Left forelimb (tissue), 1 donor: ENCODE data around the gene HMCN2.

Source experiments
- DNase-seq: peaks from one replicate; pipeline ENCODE4 v3.0.0-alpha.2; 2018; ENCODE audit warnings: low spot score

HMCN2 gene

DNA sequence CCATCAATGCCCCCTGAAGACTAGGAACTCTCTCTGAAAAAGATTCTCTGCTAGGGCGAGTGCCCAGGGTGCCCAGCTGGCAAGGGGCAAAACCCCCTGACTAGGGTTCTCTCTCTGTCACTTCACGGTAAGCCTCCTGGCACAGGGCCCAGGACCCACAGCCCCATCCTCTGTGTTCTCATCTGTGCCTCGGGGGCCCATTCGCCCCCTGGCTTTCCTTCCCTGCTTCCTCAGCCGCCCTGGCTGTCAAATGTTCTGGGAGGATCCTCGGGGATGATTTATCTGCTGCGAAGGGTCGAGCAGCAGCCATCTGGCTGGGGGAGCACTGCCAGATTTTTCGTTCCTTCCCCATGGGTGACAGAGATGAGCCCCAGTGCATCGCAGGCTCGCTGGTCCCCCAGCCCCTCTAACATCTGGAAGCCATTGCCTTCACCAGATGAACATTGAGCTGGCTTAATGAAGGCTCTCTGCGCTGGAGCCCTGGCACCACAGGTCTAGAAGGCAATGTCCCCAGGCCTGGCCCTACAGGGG, 24.2 kb downstream of the HMCN2 start:
- no peak for DNase-seq

DNA sequence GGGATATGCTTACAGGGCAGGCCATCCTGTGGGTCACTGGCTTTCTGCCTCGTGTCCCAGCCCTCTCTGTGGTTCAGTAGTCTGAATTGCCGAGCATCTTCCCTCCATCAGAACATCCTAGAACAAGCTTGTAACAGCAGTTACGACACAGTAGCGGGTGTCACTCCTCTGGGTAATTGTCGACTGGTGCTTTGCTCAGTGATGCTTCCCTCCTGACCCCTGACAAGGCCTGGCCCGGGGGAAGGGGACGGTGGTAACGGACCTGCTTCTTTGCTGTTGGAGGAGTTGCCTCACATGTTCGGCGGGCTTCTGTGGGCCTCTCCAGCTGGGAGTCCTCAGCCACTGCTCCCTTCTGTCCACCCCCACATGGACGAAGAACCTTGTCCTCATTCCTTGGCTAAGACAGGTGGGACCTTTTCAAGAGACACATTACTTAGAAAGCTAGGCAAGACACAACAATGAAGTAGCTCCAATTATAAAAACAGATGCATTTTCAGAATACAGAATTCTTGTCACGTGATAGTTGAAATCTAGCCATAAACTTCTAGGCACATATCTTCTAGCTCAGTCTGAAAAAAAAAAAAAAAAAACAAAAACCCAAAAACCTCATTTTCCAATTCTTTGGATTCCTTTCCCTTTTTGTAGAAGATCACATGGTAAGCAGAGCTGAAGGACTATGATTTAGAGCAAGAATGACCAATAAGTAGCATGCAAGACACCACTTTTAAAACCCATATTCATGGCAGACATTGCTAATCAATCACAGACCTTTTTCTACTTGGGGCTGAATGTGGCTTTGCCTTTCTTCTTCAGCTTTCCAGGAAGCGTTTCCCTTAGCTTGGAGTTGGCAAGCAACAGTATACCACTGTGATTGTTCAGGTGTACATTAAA, 25.0 kb downstream of the HMCN2 start:
- DNase-seq = no peak

DNA sequence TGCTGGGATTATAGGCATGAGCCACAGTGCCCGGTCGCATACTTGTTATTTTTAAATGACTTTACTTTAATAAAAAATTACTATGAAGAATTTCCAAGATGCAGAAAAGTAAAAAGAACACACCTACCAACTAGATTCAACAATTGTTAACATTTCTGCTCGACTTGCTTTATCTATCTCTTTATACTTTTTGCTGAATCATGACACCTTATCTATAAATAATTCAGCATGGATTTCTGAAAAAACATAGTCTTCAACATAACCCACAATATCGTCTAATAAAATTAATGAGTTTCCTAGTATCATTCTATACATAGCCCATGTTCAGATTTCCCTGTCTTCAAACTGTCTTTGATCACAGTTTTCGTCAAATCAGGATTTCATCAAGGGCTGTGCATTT, 25.9 kb downstream of the HMCN2 start:
- no peak for DNase-seq

DNA sequence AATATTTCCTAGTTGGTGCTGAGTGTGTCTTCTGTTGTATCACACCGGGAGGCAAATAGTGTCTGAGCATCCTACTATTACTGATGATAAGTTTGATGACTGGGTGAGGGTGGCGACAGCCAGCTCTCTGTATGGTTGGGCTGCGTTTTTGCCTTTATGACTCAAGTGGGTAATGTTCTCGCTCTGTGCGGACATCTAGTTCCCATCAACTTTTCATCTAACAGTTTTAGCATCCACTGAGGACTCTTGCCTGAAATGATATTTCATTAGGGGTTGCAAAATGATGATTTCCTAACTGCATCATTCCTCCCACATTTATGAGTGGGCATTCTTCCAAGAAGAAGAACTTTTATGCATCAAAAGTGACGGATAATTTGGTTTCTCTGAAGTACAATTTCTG, 26.5 kb downstream of the HMCN2 start:
- no peak for DNase-seq

DNA sequence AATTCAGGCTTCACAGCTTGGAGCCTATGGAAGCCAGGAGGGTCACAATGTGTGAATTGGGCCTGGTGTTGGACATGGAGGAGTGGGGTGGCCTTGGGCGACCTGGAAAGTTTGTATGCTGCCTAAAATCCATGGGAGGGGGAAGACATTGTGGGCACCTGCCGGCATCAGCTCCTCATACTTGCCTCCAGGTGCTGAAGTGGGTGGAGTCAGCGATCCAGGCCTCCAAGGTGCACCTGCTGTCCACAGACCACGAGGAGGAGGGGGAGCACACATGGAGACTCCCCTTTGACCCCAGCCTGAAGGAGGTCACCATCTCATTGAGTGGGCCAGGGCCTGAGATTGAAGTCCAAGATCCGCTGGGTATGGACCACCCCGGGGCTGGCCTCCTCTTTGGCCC, 29.1 kb downstream of the HMCN2 start:
- DNase-seq = no peak

DNA sequence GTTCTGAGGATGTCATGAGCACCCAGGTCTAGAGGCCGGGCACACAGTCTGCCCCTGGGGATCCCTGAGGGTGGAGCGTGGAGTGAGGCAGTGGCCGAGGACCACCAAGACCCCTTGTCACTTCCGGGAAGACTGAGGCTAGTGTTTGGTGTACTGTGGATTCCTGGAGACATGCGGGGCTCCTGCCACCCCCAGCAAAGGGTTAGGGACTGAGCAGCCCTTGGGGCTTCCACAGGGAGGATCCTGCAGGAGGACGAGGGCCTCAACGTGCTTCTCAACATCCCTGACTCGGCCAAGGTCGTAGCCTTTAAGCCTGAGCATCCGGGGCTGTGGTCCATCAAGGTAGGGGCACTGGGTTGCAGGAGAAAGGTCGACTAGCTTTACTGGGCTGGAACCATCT, 29.9 kb downstream of the HMCN2 start:
- no peak for DNase-seq

DNA sequence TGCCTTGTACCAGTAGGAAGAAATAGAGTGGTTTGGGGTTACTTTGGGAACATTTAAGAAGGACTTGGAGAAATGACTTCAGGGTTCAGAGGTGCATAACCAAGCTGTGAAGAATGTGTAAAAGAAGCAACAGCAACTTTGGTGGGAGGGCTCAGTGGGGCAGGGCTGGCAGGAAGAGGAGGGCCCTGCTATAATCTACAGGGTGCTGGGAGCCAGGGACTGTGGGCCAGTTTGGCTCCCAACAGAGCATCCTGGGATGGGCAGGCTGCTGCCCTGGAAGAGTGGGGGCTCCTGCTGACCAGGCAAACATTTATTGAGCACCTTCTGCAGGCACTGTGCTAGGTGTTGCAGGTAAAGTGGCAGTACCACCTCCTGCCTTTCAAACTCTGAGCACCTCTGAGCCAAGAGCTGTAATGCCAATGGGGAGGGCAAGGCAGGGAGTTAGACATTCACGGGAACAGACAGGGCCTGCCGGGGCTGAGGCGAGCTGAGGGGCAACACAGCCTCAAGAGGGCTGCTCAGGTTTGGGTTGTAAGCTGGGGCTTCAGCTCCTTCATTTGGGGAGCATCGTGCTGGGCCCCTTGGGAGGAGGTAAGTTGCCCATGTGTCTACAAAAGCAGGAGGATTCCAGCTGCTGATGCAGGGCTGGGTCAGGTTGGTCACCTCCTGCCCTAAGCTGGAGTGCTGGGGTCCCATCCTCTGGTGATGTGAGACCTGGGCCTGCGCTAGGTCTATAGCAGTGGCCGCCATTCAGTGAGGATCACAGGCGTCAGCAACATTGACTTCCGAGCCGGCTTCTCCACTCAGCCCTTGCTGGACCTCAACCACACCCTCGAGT, 30.6 kb downstream of the HMCN2 start:
- DNase-seq = no peak

DNA sequence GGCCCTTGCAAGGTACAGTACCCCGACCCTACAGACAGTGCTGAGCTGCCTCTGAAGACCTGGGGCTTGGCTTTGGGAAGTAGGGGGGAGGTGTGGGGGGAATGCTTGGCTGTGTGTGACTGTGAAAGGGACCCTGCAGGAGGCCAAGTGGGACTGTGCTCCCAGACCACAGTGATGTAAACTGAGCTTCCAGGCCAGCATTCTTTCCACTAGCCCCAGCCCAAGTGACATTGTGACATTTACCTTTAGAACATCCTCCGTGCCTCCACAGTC, 31.2 kb downstream of the HMCN2 start:
- no peak for DNase-seq

DNA sequence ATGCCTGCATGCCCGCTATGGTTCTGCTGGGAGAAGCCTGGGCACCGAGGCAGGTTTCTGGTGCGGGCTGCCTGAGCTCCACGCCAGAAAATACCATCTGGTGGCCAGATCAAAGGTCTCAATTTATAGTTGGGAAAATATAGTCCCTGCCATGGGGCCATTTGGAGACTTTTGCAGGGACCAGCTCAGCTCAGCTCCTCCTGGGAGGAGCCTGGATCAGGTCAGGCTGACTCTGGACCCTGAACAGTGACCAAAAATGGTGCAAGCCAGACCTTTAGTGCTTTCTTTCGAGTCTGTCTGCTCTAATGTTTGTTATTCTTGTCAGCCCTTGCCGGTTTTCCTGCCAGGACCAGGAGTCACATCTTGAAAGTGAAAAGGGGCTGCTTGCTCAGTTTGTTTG, 31.8 kb downstream of the HMCN2 start:
- DNase-seq = no peak

DNA sequence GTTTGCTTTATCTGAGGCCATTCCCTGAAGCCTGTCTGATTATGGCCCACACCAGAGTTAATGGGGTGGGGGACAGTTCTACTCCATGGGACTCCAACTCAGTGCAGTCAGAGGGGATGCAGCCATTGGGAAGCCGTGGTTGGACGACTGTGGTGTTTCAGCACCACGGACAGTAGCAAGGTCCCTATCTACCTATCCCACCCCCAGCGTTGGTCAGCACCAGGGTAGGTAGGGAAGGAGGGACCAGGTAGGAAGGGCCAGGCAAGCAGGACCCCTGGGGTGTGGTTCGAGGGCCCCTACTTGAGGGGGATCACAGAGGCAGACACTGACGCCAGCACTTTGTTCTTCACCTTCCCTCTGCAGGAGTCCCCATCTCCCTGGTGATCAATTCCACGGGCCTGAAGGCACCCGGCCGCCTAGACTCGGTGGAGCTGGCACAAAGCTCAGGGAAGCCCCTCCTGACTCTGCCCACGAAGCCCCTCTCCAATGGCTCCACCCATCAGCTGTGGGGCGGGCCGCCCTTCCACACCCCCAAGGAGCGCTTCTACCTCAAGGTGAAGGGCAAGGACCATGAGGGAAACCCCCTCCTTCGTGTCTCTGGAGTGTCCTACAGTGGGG, 33.2 kb downstream of the HMCN2 start:
- no peak for DNase-seq

DNA sequence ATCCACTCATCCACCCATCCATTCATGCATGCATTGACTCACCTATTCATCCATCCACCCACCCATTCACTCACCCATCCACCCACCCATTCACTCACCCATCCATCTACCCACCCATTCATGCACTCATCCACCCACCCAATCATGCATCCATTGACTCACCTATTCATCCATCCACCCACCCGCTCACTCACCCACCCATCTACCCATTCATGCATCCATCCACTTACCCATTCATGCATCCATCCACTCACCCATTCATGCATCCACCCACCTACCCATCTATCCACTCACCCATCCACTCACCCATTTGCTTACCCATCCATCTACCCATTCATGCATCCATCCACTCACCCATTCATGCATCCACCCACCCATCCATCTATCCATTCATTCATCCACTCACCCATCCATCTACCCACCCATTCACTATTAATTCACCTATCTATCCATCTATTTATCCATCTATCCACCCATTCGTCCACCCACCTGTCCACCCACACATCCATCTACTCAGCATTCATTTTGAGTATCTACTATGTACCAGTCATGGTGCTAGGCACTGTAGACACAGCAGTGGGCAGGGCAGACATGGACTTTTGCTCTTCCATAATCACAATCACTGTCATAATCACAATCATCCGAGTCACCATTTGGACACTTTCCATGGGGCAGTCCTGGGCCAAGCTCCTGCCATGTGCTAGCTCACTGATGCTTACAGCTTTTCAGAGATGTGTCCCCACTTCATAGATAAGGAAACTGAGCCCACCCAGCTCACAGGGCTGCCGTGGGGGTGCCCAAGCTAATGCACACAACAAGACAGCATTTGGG, 34.4 kb downstream of the HMCN2 start:
- no peak for DNase-seq

DNA sequence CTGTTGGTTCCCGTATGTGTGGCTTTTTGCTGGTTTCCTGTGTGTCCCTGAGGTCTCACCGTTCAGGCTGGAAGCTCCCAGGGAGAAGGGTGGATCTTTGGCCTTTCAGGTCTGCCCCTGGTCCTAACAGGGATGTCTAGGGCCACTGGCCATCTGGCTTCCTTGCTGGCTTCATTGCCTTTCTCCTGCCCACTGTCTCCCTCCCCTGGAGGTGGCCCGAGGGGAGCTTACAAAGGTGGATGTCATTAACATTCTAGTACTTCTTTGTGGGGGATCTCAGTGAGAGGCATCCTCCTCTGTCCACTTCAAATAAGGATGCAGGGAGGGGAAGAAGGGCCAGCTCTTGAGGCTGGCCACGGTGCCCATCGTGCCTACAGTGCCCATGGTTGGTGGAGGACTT, 35.2 kb downstream of the HMCN2 start:
- no peak for DNase-seq

DNA sequence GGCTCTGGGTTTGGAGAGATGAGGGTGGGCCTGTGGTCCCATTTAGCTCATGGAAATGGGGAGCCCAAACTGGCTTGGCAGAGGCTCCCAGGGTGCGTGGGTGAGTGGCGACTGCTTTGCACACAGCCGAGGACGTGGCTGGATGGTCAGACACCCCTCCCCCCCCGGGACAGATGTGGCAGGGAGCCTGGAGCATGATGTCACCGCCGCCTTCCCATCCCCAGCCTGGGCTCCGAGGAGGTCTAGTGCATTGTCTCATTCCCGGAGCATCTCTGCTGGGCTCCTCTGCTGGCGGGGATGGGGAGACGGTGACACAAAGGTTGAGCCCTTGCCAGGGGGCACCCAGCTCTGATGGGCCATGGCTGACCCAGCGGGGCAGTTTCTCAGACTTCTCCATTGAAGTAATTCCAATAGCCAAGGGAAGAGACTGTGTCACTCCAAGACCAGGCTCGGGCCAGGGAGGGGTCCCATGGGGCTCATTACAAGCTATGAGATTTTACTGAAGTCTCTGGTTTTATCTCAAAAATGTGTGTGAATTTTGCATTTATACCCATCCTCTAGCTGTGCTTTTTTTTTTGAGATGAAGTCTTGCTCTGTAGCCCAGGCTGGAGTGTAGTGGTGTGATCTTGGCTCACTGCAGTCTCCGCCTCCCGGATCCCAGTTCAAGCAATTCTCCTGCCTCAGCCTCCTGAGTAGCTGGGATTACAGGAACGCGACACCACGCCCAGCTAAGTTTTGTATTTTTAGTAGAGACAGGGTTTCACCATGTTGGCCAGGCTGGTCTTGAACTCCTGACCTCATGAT, 36.1 kb downstream of the HMCN2 start:
- DNase-seq = peak; percentile 81

DNA sequence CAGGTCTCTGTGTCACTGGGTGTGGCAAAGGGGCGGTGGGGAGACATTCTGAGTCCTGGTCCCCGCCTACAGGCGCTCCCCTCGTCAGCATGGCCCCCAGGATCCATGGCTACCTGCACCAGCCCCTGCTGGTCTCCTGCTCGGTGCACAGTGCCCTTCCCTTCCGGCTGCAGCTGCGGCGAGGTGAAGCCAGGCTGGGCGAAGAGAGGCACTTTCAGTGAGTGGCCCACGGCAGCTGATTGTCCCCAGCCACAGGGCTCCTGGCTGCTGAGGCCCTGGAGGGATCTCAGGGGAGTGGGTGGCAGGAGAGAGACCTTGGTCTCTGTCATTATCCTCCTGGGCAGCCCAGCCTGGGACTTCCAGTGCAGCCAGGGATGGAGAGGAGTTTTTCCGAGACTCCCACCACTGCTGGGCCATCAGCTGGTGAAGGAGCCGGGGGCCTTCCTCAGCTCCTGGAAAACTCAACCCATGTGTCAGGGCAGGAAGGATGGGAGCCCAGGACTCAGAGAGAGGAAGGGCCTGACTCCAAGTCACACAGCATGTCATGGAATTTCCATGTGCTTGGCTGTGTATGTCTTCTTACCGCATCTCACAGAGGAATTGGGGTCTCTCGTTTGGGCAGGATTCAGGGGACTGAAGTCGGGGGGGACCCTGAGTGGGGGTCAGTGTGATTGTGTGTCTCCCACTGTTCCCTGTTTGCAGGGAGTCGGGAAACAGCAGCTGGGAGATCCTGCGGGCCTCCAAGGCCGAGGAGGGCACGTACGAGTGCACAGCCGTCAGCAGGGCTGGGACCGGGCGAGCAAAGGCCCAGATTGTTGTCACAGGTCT, 37.4 kb downstream of the HMCN2 start:
- DNase-seq = no peak

DNA sequence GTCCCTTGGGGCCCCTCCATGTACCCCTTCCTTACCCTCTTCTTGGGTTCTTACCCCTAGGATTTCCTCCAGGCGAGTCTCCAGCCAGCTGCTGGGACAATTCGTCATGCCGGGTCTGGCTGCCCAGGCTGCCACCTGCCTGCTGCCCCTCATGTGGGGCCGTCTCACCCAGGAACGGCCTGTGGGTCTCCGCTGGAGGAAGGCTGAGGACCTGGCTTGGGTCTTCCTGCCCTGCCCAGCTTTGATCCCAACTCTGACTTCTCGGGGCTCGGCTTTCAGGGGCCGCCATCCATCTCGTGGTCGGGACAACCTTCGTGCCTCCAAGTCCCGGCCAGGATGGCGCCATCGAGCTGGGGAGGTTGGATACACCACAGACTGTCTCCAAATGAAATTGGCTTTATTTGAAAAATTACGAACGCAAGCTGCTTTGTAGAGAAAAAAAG, 38.1 kb downstream of the HMCN2 start:
- no peak for DNase-seq

DNA sequence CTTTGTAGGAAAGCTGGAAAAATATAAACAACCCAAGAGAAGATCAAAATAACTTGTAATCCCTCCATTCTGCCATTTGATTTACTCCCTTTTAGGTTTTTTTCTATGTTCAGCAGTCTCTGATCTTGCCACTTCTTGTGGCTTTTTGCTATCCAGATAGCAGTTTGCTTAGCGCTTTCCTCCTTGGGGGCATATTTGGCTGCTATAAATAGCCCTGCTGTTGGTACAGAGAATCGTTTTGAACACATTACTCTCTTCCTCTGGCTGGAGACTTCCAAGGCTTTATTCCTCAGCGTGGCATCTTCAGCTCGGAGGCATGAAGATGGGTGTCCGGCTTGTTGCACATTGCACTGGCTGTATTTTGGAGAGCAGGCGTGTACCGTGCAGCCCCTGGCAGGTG, 38.6 kb downstream of the HMCN2 start:
- no peak for DNase-seq

DNA sequence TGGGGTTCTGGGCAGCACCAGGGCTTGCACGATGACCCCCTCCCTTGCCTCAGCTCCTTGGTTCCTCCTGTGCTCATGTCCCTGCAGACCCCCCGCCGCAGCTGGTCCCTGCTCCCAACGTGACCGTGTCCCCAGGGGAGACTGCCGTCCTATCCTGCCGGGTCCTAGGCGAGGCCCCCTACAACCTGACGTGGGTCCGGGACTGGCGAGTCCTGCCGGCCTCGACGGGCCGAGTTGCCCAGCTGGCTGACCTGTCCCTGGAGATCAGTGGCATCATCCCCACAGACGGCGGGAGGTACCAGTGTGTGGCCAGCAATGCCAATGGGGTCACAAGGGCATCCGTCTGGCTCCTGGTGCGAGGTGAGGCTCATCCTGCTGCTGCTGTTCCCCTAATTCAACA, 39.1 kb downstream of the HMCN2 start:
- DNase-seq = no peak

DNA sequence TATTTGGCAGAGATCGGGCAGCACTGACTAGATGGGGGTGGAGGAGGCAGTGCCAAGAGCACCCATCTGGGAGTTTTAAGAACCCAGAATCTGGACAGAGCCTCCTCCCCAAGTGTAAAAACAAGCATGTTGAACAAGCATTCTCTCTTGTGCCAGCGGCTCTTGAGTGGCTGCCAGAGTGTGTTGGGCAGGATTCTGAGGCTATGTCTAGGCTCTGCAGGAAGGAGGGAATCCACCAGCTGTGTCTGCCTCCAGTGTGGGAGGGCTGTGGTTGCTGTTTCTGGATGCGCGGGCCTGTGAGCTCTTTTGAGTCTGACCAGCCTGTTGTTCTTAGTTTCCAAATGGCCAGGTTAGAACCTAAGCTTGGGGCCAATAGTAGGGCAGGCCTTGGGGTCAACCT, 39.8 kb downstream of the HMCN2 start:
- DNase-seq = no peak

DNA sequence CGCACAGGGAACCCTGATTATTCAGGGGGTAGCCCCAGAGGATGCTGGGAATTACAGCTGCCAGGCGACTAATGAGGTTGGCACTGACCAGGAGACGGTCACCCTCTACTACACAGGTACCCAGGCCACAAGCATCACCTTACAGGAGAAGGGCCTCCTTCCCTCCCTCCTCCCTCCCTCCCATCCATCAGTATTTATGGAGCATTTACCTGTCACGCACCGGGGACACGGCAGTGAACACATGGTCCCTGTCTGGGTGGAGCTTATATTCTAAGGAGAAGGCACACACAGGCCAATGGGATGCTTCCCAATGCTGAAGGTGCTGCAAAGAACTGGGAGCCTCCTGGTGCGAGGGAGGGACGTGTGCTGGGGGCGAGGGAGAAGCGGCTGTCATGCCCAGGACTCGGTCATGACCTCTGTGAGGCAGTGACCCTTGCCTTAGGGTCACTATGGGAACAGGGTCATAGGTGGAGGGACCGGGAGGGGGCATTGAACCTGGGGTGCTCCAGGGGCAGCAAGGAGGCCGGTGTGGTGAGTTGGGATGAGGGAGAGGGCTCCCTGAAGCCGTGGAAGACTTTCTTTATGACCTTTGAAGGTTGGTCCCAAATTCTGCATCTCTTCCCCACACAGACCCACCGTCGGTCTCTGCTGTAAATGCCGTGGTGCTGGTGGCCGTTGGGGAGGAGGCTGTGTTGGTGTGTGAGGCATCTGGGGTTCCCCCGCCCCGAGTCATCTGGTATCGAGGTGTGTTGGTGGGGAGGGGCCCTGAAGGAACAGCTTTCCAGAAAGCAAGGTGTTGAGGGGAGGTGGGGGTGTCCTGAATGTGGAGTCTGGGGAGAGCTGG, 41.5 kb downstream of the HMCN2 start:
- no peak for DNase-seq
